IMR-90 (cell line): Measurements from ENCODE around the gene VEGFA. TPM values are rescaled to one million over a fixed set of nuclear protein-coding genes. Genes with fewer than 3 reads are reported as not detected.

ENCODE experiments used
- ATAC-seq: fragments of 200-7000 bp; cut with Tn5 transposase; 2 replicates; pipeline ENCODE4 v1.9.1; 2020; ENCODE audit warnings: low read depth, mild to moderate bottlenecking, moderate library complexity
- BruUV-seq: library from RNA; stranded (reverse); fragments of 400-500 nt; replicated peaks from 2 replicates; lab custom pipeline; 2021; lab: Mats Ljungman, UMichigan
- CTCF ChIA-PET: fragments of 300-600 bp; formaldehyde crosslinking; extraction: SDS; loops from one replicate; lab custom pipeline; 2021; ENCODE audit warnings: antibody characterized with exemption; lab: Yijun Ruan, JAX
- POLR2A ChIA-PET: fragments of 300-600 bp; sonication (Branson Sonifier 250); formaldehyde crosslinking; loops from one replicate; lab custom pipeline; 2022; ENCODE audit warnings: antibody characterized with exemption; ENCODE audit not compliant: unreplicated experiment; lab: Charles Lee
- DNase-seq: peaks from one replicate; pipeline ENCODE4 v3.0.0; 2013
- H2AFZ ChIP-seq: replicated peaks from 2 replicates; pipeline ENCODE3; 2013; ENCODE audit warnings: low read length, mild to moderate bottlenecking; ENCODE audit not compliant: poor library complexity
- H2AK5ac ChIP-seq: 2 replicates; pipeline ENCODE4 v1.6.1; 2013; ENCODE audit warnings: low read depth, low read length, inconsistent platforms
- H2AK9ac ChIP-seq: replicated peaks from 2 replicates; pipeline ENCODE3; 2013; ENCODE audit warnings: mild to moderate bottlenecking, low read depth, low read length, moderate library complexity; ENCODE audit not compliant: poor library complexity
- H2BK120ac ChIP-seq: 2 replicates; pipeline ENCODE4 v1.6.1; 2013; ENCODE audit warnings: low read depth, low read length, inconsistent platforms
- H2BK15ac ChIP-seq: 3 replicates; pipeline ENCODE4 v1.6.1; 2013; ENCODE audit warnings: low read depth, low read length, inconsistent platforms
- H2BK20ac ChIP-seq: 2 replicates; pipeline ENCODE4 v1.6.1; 2013; ENCODE audit warnings: low read depth, mild to moderate bottlenecking, inconsistent platforms, low read length, moderate library complexity
- H2BK5ac ChIP-seq: 2 replicates; pipeline ENCODE4 v1.6.1; 2013; ENCODE audit warnings: mild to moderate bottlenecking, low read depth, low read length, inconsistent platforms; ENCODE audit not compliant: poor library complexity, severe bottlenecking
- H3K14ac ChIP-seq: replicated peaks from 2 replicates; pipeline ENCODE4 v1.6.1; 2013; ENCODE audit warnings: low read depth, low read length, inconsistent platforms
- H3K18ac ChIP-seq: 2 replicates; pipeline ENCODE4 v1.6.1; 2013; ENCODE audit warnings: low read depth, low read length, control low read depth
- H3K23ac ChIP-seq: 2 replicates; pipeline ENCODE4 v1.6.1; 2013; ENCODE audit warnings: low read depth, low read length, inconsistent platforms
- H3K27ac ChIP-seq: 2 replicates; pipeline ENCODE4 v1.5.1; 2013; ENCODE audit warnings: mild to moderate bottlenecking, control low read depth, low read length; ENCODE audit not compliant: insufficient read depth
- H3K27me3 ChIP-seq: 2 replicates; pipeline ENCODE4 v1.6.1; 2013; ENCODE audit warnings: low read length; ENCODE audit not compliant: control insufficient read depth, insufficient read depth
- H3K36me3 ChIP-seq: 2 replicates; pipeline ENCODE4 v1.6.1; 2013; ENCODE audit warnings: low read length, mixed read lengths; ENCODE audit not compliant: control insufficient read depth, insufficient read depth
- H3K4ac ChIP-seq: 2 replicates; pipeline ENCODE4 v1.6.1; 2013; ENCODE audit warnings: low read depth, low read length, inconsistent platforms
- H3K4me1 ChIP-seq: 2 replicates; pipeline ENCODE4 v1.6.1; 2013; ENCODE audit warnings: low read length, mixed read lengths; ENCODE audit not compliant: control insufficient read depth, insufficient read depth
- H3K4me2 ChIP-seq: 2 replicates; pipeline ENCODE4 v1.6.1; 2013; ENCODE audit warnings: low read depth, mild to moderate bottlenecking, control low read depth, low read length, moderate library complexity
- H3K4me3 ChIP-seq: 2 replicates; pipeline ENCODE4 v1.5.1; 2013; ENCODE audit warnings: low read depth, mild to moderate bottlenecking, control low read depth, low read length, moderate library complexity; ENCODE audit not compliant: insufficient read depth
- H3K56ac ChIP-seq: 2 replicates; pipeline ENCODE4 v1.6.1; 2013; ENCODE audit warnings: low read length, inconsistent platforms; ENCODE audit not compliant: insufficient read depth; ENCODE audit errors: extremely low read depth
- H3K79me1 ChIP-seq, 2 experiments: 2 replicates each; pipeline ENCODE4 v1.6.1; 2013; ENCODE audit warnings: low read length in 2 of 2, inconsistent platforms in 1 of 2, low read depth in 1 of 2
- H3K9ac ChIP-seq: 2 replicates; pipeline ENCODE4 v1.6.1; 2013; ENCODE audit warnings: low read depth, low read length, control low read depth
- H3K9me1 ChIP-seq: 2 replicates; pipeline ENCODE4 v1.6.1; 2013; ENCODE audit warnings: low read length, inconsistent platforms; ENCODE audit not compliant: insufficient read depth
- H3K9me3 ChIP-seq: 2 replicates; pipeline ENCODE4 v1.6.1; 2013; ENCODE audit warnings: low read length; ENCODE audit not compliant: control insufficient read depth, insufficient read depth
- H4K20me1 ChIP-seq: 2 replicates; pipeline ENCODE4 v1.6.1; 2013; ENCODE audit warnings: low read length, inconsistent platforms; ENCODE audit not compliant: insufficient read depth
- H4K5ac ChIP-seq: 2 replicates; pipeline ENCODE4 v1.6.1; 2013; ENCODE audit warnings: mild to moderate bottlenecking, low read depth, low read length, control low read depth
- H4K8ac ChIP-seq, 2 experiments: 2 replicates each; pipeline ENCODE4 v1.6.1; 2013; ENCODE audit warnings: low read depth in 2 of 2, low read length in 2 of 2, control low read depth in 1 of 2, inconsistent platforms in 1 of 2
- H4K91ac ChIP-seq: 2 replicates; pipeline ENCODE4 v1.6.1; 2013; ENCODE audit warnings: low read depth, low read length, inconsistent platforms; ENCODE audit not compliant: insufficient read depth
- CHD1 ChIP-seq: IDR thresholded peaks from 2 replicates; pipeline ENCODE4 v1.6.1; 2012; ENCODE audit warnings: low read depth, low read length, improper control_type of control experiment
- MAFK ChIP-seq: IDR thresholded peaks from 2 replicates; pipeline ENCODE4 v1.6.1; 2012; ENCODE audit warnings: low read depth, low read length, improper control_type of control experiment
- MAZ ChIP-seq: IDR thresholded peaks from 2 replicates; pipeline ENCODE4 v1.6.1; 2012; ENCODE audit warnings: low read depth, mild to moderate bottlenecking, low read length, improper control_type of control experiment, moderate library complexity, borderline replicate concordance
- RAD21 ChIP-seq: IDR thresholded peaks from 2 replicates; pipeline ENCODE4 v1.6.1; 2012; ENCODE audit warnings: low read length, improper control_type of control experiment
- RCOR1 ChIP-seq: IDR thresholded peaks from 2 replicates; pipeline ENCODE4 v1.6.1; 2012; ENCODE audit warnings: mild to moderate bottlenecking, low read length, improper control_type of control experiment; ENCODE audit not compliant: insufficient replicate concordance
- RFX5 ChIP-seq: IDR thresholded peaks from 2 replicates; pipeline ENCODE4 v1.8.0; 2012; ENCODE audit warnings: low read depth, mild to moderate bottlenecking, low read length, moderate library complexity
- SMC3 ChIP-seq: fragments of 150-350 bp; IDR thresholded peaks from 2 replicates; pipeline ENCODE4 v1.6.1; 2016; ENCODE audit warnings: low read depth, mild to moderate bottlenecking, antibody characterized with exemption, low read length, moderate library complexity
- WGBS, 2 experiments: methylation state at CpG; one replicate each; pipeline versions ENCODE4 v1.1.5 to v1.1.7; 2013; ENCODE audit warnings: missing lambda C conversion rate in 2 of 2; ENCODE audit not compliant: insufficient read length in 1 of 2; ENCODE audit errors: extremely low coverage in 2 of 2; 5-methylcytosine and 5-hydroxymethylcytosine counted together
- dilution Hi-C: fragments of 300-500 bp; cut with HindIII; formaldehyde crosslinking; loops from one replicate; pipeline ENCODE4 v1.14.3; 2018; ENCODE audit warnings: low sequenced_read_pairs; ENCODE audit not compliant: unreplicated experiment
- in situ Hi-C: fragments of 300-500 bp; cut with MboI; formaldehyde crosslinking; loops from 3 replicates; pipeline ENCODE4 v1.14.3; 2019; ENCODE audit warnings: low sequenced_read_pairs, inconsistent platforms, mixed read lengths
- intact Hi-C: fragments of 100-400 bp; cut with micrococcal nuclease; formaldehyde crosslinking; loops from 2 replicates; pipeline ENCODE4 v1.10.0; 2022
- polyA plus RNA-seq, 3 experiments: library from polyadenylated mRNA; depleted of rRNA; stranded (reverse); fragments of >200 nt; gene quantifications; 2 replicates each; pipeline ENCODE4 v1.2.3, GENCODE V29; 2012; ENCODE audit warnings: low replicate concordance in 1 of 3
- total RNA-seq: library from RNA; depleted of rRNA; stranded (reverse); fragments of >200 nt; gene quantifications from 2 replicates; pipeline ENCODE4 v1.2.3, GENCODE V29; 2012
- TF ChIP-seq, protein P1 (sequence below): fragments of 150-350 bp; IDR thresholded peaks from 2 replicates; pipeline ENCODE4 v1.6.1; 2017; ENCODE audit warnings: mild to moderate bottlenecking, antibody characterized with exemption, low read length, low read depth

VEGFA gene
- total and polyA plus RNA-seq, 2 of the 4 experiments (the other 2 are of a cell fraction): 190 to 234 TPM

DNA sequence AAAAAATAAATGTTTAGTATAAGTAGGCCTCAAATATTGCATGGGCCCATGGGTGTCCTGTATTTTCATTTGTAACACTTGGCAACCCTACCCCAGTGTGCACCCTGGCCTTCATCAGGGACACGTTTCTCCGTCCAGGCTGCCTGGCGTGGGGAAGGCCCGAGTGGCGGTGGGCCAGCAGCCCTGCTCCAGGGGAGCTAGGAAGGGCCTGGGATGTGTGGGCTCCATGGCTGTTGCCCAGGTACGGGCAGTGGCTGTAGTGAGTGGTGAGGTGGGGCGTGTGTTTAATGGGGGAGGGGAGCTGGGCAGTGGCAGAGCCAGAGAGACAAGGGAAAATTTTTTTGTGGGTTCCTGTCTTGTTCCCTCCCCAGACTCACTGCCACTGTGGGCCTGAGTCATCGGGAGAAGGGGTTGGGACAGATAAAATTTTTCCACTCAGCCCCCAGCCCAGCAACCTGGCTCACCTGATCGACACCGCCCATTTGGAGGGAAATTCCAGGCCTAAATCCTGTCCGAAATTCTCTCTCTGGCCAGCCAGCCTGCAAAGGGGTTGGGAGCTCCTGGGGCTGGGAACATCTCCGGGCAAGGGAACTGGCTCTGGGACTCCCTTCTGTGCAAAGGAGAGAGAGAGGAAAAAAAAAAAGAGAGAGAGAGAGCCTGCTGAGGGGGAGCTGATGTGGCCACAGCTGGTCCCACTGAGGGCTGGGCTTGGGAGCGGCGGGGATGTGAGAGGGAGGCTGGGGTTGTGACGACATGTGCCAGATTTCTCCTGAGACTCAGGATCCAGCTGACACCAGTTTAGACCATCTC is 32.5 kb upstream of the VEGFA start (continued):
- TF ChIP-seq MAFK: no peak

DNA sequence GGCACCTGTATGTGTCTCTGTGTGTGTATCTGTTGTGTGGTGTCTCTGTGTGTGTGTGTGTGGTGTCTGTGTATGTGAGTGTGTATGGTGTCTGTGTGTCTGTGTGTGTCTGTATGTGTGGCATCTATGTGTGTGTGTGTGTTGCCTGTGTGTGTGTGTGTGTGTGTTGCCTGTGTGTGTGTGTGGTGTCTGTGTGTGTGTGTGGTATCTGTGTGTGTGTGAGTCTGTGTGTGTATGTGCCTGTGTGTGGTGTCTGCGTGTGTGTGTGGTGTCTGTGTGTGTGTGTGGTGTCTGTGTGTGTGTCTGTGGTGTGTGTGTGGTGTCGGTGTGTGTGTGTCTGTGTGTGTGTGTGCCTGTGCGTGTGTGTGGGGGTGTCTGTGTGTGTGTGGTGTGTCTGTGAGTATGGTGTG is 31.7 kb upstream of the VEGFA start:
- H3K4me3 ChIP-seq: no peak overlapping the region
- no peak overlapping the region for H4K91ac ChIP-seq
- intact Hi-C loops (no loop called here), in situ Hi-C loops (no loop called here), dilution Hi-C loops (no loop called here)
- H3K4me1 ChIP-seq: no peaks in the 10 kb centered on the region; the same call in 1 of the 2 replicates
- H2BK20ac ChIP-seq: 0 out of 2 replicates have a peak overlapping the region, but pooled peaks have one; percentile 12
- BruUV-seq: no TSS peak
- no peak overlapping the region for H3K23ac ChIP-seq
- H3K56ac ChIP-seq: no peak overlapping the region
- H2AK9ac ChIP-seq: no peak overlapping the region
- ChIA-PET CTCF (interaction anchor here (1.0 kb wide), 1 partner anchor 31 kb away, joined by 3 read pairs; no protein-coding TSS in a partner anchor), POLR2A (no interaction called here)
- H3K79me1 ChIP-seq: no peaks in the 10 kb centered on the region
- H3K14ac ChIP-seq: no peak overlapping the region
- H3K9me1 ChIP-seq: peaks cover 6% of the 10 kb centered on the region; the same call in 1 of the 2 replicates
- H3K4ac ChIP-seq: no peak overlapping the region
- H4K20me1 ChIP-seq: no peaks in the 10 kb centered on the region
- no peak overlapping the region for H3K27ac ChIP-seq
- H2BK120ac ChIP-seq: no peak overlapping the region
- H2AK5ac ChIP-seq: peak overlapping the region; percentile 75
- H3K18ac ChIP-seq: no peak overlapping the region
- no peak overlapping the region for H4K8ac ChIP-seq
- ATAC-seq (no peak), DNase-seq (no peak)
- TF ChIP-seq RFX5: no peak
- TF ChIP-seq RCOR1: no peak
- TF ChIP-seq, protein P1, sequence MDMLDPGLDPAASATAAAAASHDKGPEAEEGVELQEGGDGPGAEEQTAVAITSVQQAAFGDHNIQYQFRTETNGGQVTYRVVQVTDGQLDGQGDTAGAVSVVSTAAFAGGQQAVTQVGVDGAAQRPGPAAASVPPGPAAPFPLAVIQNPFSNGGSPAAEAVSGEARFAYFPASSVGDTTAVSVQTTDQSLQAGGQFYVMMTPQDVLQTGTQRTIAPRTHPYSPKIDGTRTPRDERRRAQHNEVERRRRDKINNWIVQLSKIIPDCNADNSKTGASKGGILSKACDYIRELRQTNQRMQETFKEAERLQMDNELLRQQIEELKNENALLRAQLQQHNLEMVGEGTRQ: no peak
- no peak for TF ChIP-seq SMC3
- TF ChIP-seq RAD21: no peak
- no peak for TF ChIP-seq MAZ
- no peak for TF ChIP-seq CHD1
- 100% methylated on average over 1 of the region's 3 CpGs; no CpG with 5 or more reads in 1 of the 2 experiments for WGBS, 2 experiments
- no peak overlapping the region for H3K9ac ChIP-seq
- H3K36me3 ChIP-seq: no peaks in the 10 kb centered on the region
- no peak overlapping the region for H2BK15ac ChIP-seq
- peak overlapping the region; percentile 27 for H2AFZ ChIP-seq
- peaks cover 10% of the 10 kb centered on the region; the same call in 1 of the 2 replicates for H3K27me3 ChIP-seq
- H3K9me3 ChIP-seq: peaks cover 5% of the 10 kb centered on the region
- H4K5ac ChIP-seq: no peak overlapping the region
- no peak overlapping the region for H3K4me2 ChIP-seq
- H2BK5ac ChIP-seq: peak overlapping the region; percentile 70
